22Rv1 (cell line): Measurements from ENCODE around the gene OTOP2.

ENCODE experiments used
- CTCF ChIP-seq: fragments of 450-650 bp; IDR thresholded peaks from 2 replicates; pipeline ENCODE4 v1.5.1; 2017; ENCODE audit warnings: mild to moderate bottlenecking
- ZFX ChIP-seq: fragments of 450-650 bp; IDR thresholded peaks from 2 replicates; pipeline ENCODE4 v1.6.1; 2017; ENCODE audit warnings: antibody characterized with exemption, borderline replicate concordance

- no peak for TF ChIP-seq CTCF
- no peak for TF ChIP-seq ZFX
Measured at GRCh38 chr17:74968361-74968780, 44.3 kb downstream of the OTOP2 start.
